Thyroid gland (tissue), 4 donors: ENCODE results near the gene JMJD1C.

Experiments used
- CTCF ChIP-seq, 6 experiments: fragments of 200-600 bp in 3 of 6; fragments of 450-650 bp in 3 of 6; sonication (generic) in 3 of 6; IDR thresholded peaks; one replicate each; pipeline ENCODE4 v1.5.1; 2016 to 2019; ENCODE audit warnings: antibody characterized with exemption in 6 of 6, mild to moderate bottlenecking in 2 of 6, inconsistent platforms in 1 of 6, moderate library complexity in 1 of 6
- POLR2A ChIP-seq, 2 donors: fragments of 450-650 bp; IDR thresholded peaks; one replicate each; pipeline ENCODE4 v1.6.1; 2017; ENCODE audit warnings: antibody characterized with exemption in 2 of 2, mild to moderate bottlenecking in 2 of 2, moderate library complexity in 1 of 2

- TF ChIP-seq CTCF (IDR thresholded peaks at IDR 0.05) (peak in 3 of 6 experiments; percentile 24 to 62 (median 46)), POLR2A (IDR thresholded peaks at IDR 0.05) (peak; percentile 57 to 97)
These were observed 196.8 kb downstream of the JMJD1C start for GRCh38 chr10:63268798-63269503.
